Progenitor cell of endocrine pancreas (in vitro differentiated cells): Measurements from ENCODE around the gene SLIT3. TPM values are rescaled to one million over a fixed set of nuclear protein-coding genes. Genes with fewer than 3 reads are reported as not detected.

Experiments
- DNase-seq: peaks from one replicate; pipeline ENCODE4 v3.0.0; 2021; ENCODE audit warnings: low spot score; ENCODE audit not compliant: unreplicated experiment
- H3K27ac Mint-ChIP-seq: 2 replicates; pipeline ENCODE4 v1.8.0; 2021; ENCODE audit warnings: mild to moderate bottlenecking, moderate library complexity, mixed read lengths
- H3K27me3 Mint-ChIP-seq: 2 replicates; pipeline ENCODE4 v1.8.0; 2021; ENCODE audit warnings: mixed read lengths
- H3K36me3 Mint-ChIP-seq: 2 replicates; pipeline ENCODE4 v1.8.0; 2022; ENCODE audit warnings: mixed read lengths; ENCODE audit not compliant: insufficient read depth
- H3K4me1 Mint-ChIP-seq: 2 replicates; pipeline ENCODE4 v1.8.0; 2021; ENCODE audit warnings: low read depth, mixed read lengths
- H3K4me3 Mint-ChIP-seq: 2 replicates; pipeline ENCODE4 v1.8.0; 2021; ENCODE audit warnings: low read depth, mild to moderate bottlenecking, moderate library complexity, mixed read lengths
- H3K9me3 Mint-ChIP-seq: 2 replicates; pipeline ENCODE4 v1.8.0; 2021; ENCODE audit warnings: low read depth, mixed read lengths
- CTCF ChIP-seq: fragments of 200-600 bp; sonication (generic); IDR thresholded peaks from one replicate; pipeline ENCODE4 v1.5.0; 2021; ENCODE audit warnings: antibody characterized with exemption, mild to moderate bottlenecking; ENCODE audit not compliant: unreplicated experiment
- total RNA-seq: library from RNA; stranded (reverse); gene quantifications from 2 replicates; pipeline ENCODE4 v1.2.1, GENCODE V29; 2021

SLIT3 gene
- total RNA-seq, 1 donor from 2014 or later = 18.8 TPM

- Mint-ChIP-seq H3K4me1 (peaks cover 3% of the 10 kb centered on the region), H3K27ac (no peak overlapping the region), H3K9me3 (no peaks in the 10 kb centered on the region), H3K4me3 (no peak overlapping the region), H3K36me3 (no peaks in the 10 kb centered on the region), H3K27me3 (peaks cover 26% of the 10 kb centered on the region)
- DNase-seq = no peak
- TF ChIP-seq CTCF = no peak
Observed at GRCh38 chr5:169072233-169072632, 228.7 kb downstream of the SLIT3 start.

- TF ChIP-seq CTCF = no peak
- no peak overlapping the region for H3K4me3 Mint-ChIP-seq
Observed at GRCh38 chr5:169070413-169070812, 230.5 kb downstream of the SLIT3 start.

GRCh38 chr5:169067751-169068173 is 233.2 kb downstream of the SLIT3 start:
- no peak for TF ChIP-seq CTCF
- peaks cover 11% of the 10 kb centered on the region for H3K4me1 Mint-ChIP-seq
- H3K27me3 Mint-ChIP-seq = peaks cover 33% of the 10 kb centered on the region
- no peaks in the 10 kb centered on the region for H3K9me3 Mint-ChIP-seq
- H3K36me3 Mint-ChIP-seq = no peaks in the 10 kb centered on the region
- H3K4me3 Mint-ChIP-seq = no peak overlapping the region
- no peak for DNase-seq
- H3K27ac Mint-ChIP-seq = no peak overlapping the region

More at GRCh38 chr5:169070413-169070812, 230.5 kb downstream of the SLIT3 start:
- H3K4me1 Mint-ChIP-seq = peaks cover 3% of the 10 kb centered on the region
- peaks cover 19% of the 10 kb centered on the region for H3K27me3 Mint-ChIP-seq
- no peak overlapping the region for H3K27ac Mint-ChIP-seq
- no peaks in the 10 kb centered on the region for H3K9me3 Mint-ChIP-seq
- no peak for DNase-seq
- H3K36me3 Mint-ChIP-seq = no peaks in the 10 kb centered on the region

GRCh38 chr5:169065400-169065799 is 235.5 kb downstream of the SLIT3 start:
- no peak overlapping the region for H3K27ac Mint-ChIP-seq
- peaks cover 34% of the 10 kb centered on the region for H3K27me3 Mint-ChIP-seq
- no peak overlapping the region for H3K4me3 Mint-ChIP-seq
- no peaks in the 10 kb centered on the region for H3K36me3 Mint-ChIP-seq
- no peak for TF ChIP-seq CTCF
- no peaks in the 10 kb centered on the region for H3K9me3 Mint-ChIP-seq
- H3K4me1 Mint-ChIP-seq = peaks cover 10% of the 10 kb centered on the region
- no peak for DNase-seq

- no peaks in the 10 kb centered on the region for H3K9me3 Mint-ChIP-seq
- H3K27me3 Mint-ChIP-seq = peaks cover 34% of the 10 kb centered on the region
- TF ChIP-seq CTCF = no peak
- no peaks in the 10 kb centered on the region for H3K36me3 Mint-ChIP-seq
- no peak overlapping the region for H3K4me3 Mint-ChIP-seq
- H3K4me1 Mint-ChIP-seq = peaks cover 8% of the 10 kb centered on the region
- H3K27ac Mint-ChIP-seq = no peak overlapping the region
- no peak for DNase-seq
Observed at GRCh38 chr5:169064093-169064492, 236.8 kb downstream of the SLIT3 start.
